ENCODE results near the gene PDP2. TPM values are rescaled to one million over a fixed set of nuclear protein-coding genes. Genes with fewer than 3 reads are reported as not detected.

Gene PDP2
- total RNA-seq, 4 donors from 2014 or later: 4.9 to 36.2 (median 11.5) TPM

DNA sequence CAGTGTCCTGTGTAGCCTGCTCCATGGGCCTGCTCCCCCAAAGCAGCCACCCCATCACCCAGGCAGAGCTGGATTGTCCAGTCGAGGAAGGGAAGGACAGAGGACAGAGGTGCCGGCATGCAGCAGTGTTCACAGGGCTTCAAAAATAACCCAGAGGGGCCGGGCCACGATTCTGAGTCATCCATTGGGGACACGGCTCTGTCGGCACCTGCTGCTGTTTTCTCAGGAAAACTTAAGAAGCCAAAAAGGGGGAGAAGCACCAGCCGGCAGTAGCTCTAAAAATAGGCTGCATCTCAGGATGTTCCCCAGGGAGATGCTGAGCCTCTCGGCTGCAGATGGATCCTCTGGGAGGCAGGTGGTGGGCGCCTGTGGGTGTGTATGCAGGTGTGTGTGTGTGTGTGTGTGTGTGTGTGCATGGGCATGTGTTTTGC lies 34.5 kb upstream of the PDP2 start:
- intact Hi-C loops (cut with DNase I; ENCODE audit: low total_unique reads): no loop called here
- DNase-seq: no peak
- Histone ChIP-seq H3K27me3 (peaks cover 32% of the 10 kb centered on the region), H3K27ac (no peak overlapping the region), H3K4me1 (peaks cover 4 to 14% (median 12%) of the 10 kb centered on the region in 4 donors), H3K4me3 (no peak overlapping the region), H3K9me3 (no peaks in the 10 kb centered on the region), H3K36me3 (no peaks in the 10 kb centered on the region)
- in situ Hi-C loops (cut with MboI; ENCODE audit: low pct_ligation_motif_present in 1 of 4, low pct_unique_long_range_greater_than_20kb in 1 of 4, low sequenced_read_pairs in 3 of 4): no loop called here
- 77% methylated on average over 9 of the region's 9 CpGs; no CpG with 5 or more reads in 1 of the 2 donors for WGBS, 2 donors (ENCODE audit: low coverage in 1 of 2)
- TF ChIP-seq EP300 (IDR thresholded peaks at IDR 0.05; ENCODE audit: low read depth) (no peak), CTCF (IDR thresholded peaks at IDR 0.05) (no peak), POLR2AphosphoS5 (IDR thresholded peaks at IDR 0.05) (no peak), POLR2A (IDR thresholded peaks at IDR 0.05) (no peak)

DNA sequence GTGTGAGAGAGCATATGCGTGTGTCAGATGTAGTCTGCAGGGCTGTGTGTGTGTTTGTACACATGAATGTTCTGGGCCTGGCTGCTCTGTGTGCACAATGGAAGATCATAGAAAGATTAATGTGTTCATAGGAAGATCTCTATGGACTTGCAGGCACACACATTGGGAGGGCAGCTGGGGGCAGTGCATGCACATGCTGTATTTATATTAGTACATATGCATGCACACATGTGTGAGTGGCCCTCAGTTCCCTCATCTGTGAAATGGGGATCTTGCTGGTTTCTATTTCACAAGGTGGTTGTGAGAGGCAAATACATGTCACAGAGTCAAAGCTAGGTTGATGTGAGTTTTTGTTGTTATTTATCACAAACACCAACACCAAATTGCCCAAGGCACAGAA lies 34.0 kb upstream of the PDP2 start:
- intact Hi-C loops (cut with DNase I; ENCODE audit: low total_unique reads): no loop called here

GRCh38 chr16:66846831-66847230 lies 33.5 kb upstream of the PDP2 start:
- Histone ChIP-seq H3K27ac (no peak overlapping the region), H3K27me3 (peaks cover 32% of the 10 kb centered on the region), H3K36me3 (no peaks in the 10 kb centered on the region), H3K4me3 (no peak overlapping the region), H3K9me3 (no peaks in the 10 kb centered on the region), H3K4me1 (peaks cover 4 to 14% (median 12%) of the 10 kb centered on the region in 4 donors)
- intact Hi-C loops (cut with DNase I; ENCODE audit: low total_unique reads) (no loop called here), in situ Hi-C loops (cut with MboI; ENCODE audit: low pct_ligation_motif_present in 1 of 4, low pct_unique_long_range_greater_than_20kb in 1 of 4, low sequenced_read_pairs in 3 of 4) (no loop called here)
- TF ChIP-seq EP300 (IDR thresholded peaks at IDR 0.05; ENCODE audit: low read depth) (no peak), POLR2AphosphoS5 (IDR thresholded peaks at IDR 0.05) (no peak), POLR2A (IDR thresholded peaks at IDR 0.05) (no peak), CTCF (IDR thresholded peaks at IDR 0.05) (no peak)
- 92% methylated on average over 6 of the region's 6 CpGs; no CpG with 5 or more reads in 1 of the 2 donors for WGBS, 2 donors (ENCODE audit: low coverage in 1 of 2)
- no peak for DNase-seq

More for the DNA sequence above, 34.0 kb upstream of the PDP2 start:
- no peaks in the 10 kb centered on the region for H3K36me3 ChIP-seq
- in situ Hi-C loops (cut with MboI; ENCODE audit: low pct_ligation_motif_present in 1 of 4, low pct_unique_long_range_greater_than_20kb in 1 of 4, low sequenced_read_pairs in 3 of 4): no loop called here
- DNase-seq: no peak
- peaks cover 4 to 14% (median 12%) of the 10 kb centered on the region in 4 donors for H3K4me1 ChIP-seq
- no peaks in the 10 kb centered on the region for H3K9me3 ChIP-seq
- H3K4me3 ChIP-seq: no peak overlapping the region
- peaks cover 32% of the 10 kb centered on the region for H3K27me3 ChIP-seq
- no peak overlapping the region for H3K27ac ChIP-seq
- 79% methylated on average over 1 of the region's 1 CpG; no CpG with 5 or more reads in 1 of the 2 donors for WGBS, 2 donors (ENCODE audit: low coverage in 1 of 2)
- TF ChIP-seq POLR2A (IDR thresholded peaks at IDR 0.05) (no peak), CTCF (IDR thresholded peaks at IDR 0.05) (no peak), EP300 (IDR thresholded peaks at IDR 0.05; ENCODE audit: low read depth) (no peak), POLR2AphosphoS5 (IDR thresholded peaks at IDR 0.05) (no peak)

DNA sequence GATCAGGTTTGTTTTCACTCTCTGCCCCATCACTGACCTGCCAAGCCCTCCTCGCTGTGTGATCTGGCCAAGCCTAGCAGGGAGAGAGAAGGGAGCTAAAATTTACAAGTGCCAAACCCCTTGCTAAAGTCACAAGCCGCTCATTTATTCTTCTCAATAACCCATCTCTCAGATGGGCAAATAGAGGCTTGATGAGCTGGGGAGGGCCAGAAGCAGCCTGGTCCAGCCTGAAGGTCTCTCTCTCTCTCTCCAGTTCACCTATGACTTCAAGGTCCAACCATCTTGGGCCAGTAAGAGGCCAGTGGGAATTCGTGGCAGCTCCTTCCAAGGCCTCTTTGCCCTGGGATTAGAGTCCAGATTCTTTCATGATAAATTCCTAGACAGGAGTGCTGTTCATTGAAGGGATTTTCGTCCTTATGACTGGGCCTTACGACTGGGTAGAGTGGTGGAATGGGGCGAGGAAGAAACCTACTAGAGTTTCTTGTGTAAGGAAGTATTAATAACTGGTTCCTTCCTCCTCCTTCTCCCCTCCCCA lies 32.7 kb upstream of the PDP2 start:
- Histone ChIP-seq H3K9me3 (no peaks in the 10 kb centered on the region), H3K36me3 (no peaks in the 10 kb centered on the region), H3K4me3 (no peak overlapping the region), H3K27me3 (peaks cover 32% of the 10 kb centered on the region), H3K27ac (no peak overlapping the region), H3K4me1 (peaks cover 4 to 14% (median 12%) of the 10 kb centered on the region in 4 donors)
- WGBS, 2 donors (ENCODE audit: low coverage in 1 of 2): 68 to 87% methylated on average over 4 to 6 of the region's 6 CpGs
- DNase-seq: no peak
- TF ChIP-seq EP300 (IDR thresholded peaks at IDR 0.05; ENCODE audit: low read depth): no peak
- no peak for TF ChIP-seq POLR2AphosphoS5 (IDR thresholded peaks at IDR 0.05)
- no peak for TF ChIP-seq POLR2A (IDR thresholded peaks at IDR 0.05)
- TF ChIP-seq CTCF (IDR thresholded peaks at IDR 0.05): no peak
- intact Hi-C loops (cut with DNase I; ENCODE audit: low total_unique reads) (loop anchor here (2.0 kb wide), 1 partner anchor 45 kb away; no protein-coding TSS in a partner anchor), in situ Hi-C loops (cut with MboI; ENCODE audit: low pct_ligation_motif_present in 1 of 4, low pct_unique_long_range_greater_than_20kb in 1 of 4, low sequenced_read_pairs in 3 of 4) (no loop called here)

Measured in transverse colon (tissue), 4 donors.